Fibroblast of mammary gland (primary cell): Measurements from ENCODE around the gene RASD1.
"Not testable (repeated sequence)": the region's sequence is repeated elsewhere in the genome, so short reads cannot be mapped to it uniquely, and the experiment has no call there.

ENCODE experiments used
- DNase-seq: peaks from one replicate; pipeline ENCODE4 v3.0.0-alpha.2; 2010; ENCODE audit warnings: low read depth
- H3K4me3 ChIP-seq: 2 replicates; pipeline ENCODE4 v1.5.1; 2011; ENCODE audit warnings: low read depth, mild to moderate bottlenecking, low read length, moderate library complexity; ENCODE audit not compliant: control insufficient read depth
- TF ChIP-seq, protein P1 (sequence below): conservative IDR thresholded peaks from 2 replicates; pipeline ENCODE4 v1.5.1; 2011; ENCODE audit warnings: low read depth, low read length, inconsistent platforms; ENCODE audit not compliant: control insufficient read depth, insufficient read depth

Gene RASD1

DNA sequence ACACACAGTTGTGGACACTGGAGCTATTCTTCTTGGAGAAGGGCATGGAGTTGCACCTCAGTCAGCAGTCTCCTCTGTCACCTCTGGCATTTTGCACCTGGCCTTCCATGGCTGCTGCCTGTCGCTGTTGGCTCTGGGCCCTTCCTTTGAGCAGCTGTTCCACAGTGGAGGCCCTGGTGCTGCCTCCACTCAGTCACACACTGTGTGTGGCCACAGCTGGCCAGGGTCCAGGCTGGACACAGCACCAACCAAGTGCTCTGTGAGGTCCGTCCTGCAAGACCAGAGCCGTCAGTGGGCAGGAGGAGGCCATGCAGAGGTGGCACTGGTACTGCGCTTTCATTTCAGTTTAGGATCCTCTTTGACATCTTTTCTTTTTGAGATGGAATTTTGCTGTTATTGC, 41.0 kb downstream of the RASD1 start:
- no peak overlapping the region for H3K4me3 ChIP-seq
- TF ChIP-seq, protein P1, sequence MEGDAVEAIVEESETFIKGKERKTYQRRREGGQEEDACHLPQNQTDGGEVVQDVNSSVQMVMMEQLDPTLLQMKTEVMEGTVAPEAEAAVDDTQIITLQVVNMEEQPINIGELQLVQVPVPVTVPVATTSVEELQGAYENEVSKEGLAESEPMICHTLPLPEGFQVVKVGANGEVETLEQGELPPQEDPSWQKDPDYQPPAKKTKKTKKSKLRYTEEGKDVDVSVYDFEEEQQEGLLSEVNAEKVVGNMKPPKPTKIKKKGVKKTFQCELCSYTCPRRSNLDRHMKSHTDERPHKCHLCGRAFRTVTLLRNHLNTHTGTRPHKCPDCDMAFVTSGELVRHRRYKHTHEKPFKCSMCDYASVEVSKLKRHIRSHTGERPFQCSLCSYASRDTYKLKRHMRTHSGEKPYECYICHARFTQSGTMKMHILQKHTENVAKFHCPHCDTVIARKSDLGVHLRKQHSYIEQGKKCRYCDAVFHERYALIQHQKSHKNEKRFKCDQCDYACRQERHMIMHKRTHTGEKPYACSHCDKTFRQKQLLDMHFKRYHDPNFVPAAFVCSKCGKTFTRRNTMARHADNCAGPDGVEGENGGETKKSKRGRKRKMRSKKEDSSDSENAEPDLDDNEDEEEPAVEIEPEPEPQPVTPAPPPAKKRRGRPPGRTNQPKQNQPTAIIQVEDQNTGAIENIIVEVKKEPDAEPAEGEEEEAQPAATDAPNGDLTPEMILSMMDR: no peak
- DNase-seq: no peak

DNA sequence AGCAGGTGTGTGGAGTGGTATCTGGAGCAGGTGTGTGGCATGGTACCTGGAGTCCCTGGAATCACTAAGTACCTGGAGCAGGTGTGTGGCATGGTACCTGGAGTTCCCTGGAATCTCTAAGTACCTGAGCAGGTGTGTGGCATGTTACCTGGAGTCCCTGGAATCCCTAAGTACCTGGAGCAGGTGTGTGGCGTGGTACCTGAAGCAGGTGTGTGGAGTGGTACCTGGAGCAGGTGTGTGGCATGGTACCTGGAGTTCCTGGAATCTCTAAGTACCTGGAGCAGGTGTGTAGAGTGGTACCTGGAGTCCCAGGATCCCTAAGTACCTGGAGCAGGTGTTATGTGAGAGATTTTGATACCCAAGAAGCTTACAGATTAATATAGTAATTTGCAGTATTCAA, 41.5 kb downstream of the RASD1 start:
- DNase-seq, H3K4me3 ChIP-seq: not testable (repeated sequence)

DNA sequence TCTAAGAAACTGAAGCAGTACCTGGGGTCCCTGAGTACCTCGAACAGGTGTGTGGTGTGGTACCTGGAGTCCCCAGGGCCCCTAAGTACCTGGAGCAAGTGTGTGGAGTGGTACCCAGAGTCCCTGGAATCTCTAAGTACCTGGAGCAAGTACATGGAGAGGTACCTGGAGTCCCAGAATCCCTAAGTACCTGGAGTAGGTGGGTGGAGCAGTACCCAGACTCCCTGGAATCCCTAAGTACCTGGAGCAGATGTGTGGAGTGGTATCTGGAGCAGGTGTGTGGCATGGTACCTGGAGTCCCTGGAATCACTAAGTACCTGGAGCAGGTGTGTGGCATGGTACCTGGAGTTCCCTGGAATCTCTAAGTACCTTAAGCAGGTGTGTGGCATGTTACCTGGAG, 41.9 kb downstream of the RASD1 start:
- TF ChIP-seq, protein P1: no peak
- DNase-seq: no peak

DNA sequence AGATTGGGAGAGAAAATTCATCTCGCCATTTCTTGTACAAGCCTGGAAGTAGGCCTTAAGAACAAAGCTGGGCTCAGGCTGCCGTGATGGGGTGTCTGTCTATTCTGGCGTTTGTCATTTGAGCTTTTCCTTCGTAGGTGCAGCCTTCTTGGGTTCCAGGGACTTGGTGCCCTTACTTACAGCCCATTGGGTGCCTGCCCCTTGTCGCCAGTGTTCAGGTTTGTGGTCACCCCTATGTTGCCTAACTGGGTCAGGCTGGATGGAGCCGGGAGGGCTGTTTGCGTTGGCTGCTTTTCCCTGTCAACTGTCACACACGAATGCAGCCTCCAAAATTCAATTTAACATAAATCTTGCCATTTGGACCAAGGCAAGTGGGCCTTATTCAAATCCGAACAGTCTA, 43.1 kb downstream of the RASD1 start:
- no peak overlapping the region for H3K4me3 ChIP-seq

More for the DNA sequence above, 41.9 kb downstream of the RASD1 start:
- no peak overlapping the region for H3K4me3 ChIP-seq

DNA sequence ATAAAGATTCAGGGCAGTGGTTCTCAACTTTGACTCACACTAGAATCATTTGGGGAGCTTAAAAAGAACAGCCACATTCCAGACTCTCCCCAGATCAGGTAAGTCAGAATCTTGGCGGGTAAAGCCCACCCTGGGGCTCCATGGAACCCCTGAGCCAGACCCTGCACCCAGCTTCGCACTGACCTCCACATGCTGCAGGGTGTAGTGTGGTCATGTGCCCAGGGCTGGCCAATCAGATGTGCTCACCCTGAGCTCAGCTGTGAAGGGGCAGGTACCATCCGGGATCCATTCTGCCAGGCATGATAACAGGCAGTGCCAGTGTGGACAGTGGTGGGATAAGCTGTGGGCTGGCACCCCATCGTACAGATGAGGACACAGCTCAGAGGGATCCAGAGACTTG, 47.5 kb downstream of the RASD1 start:
- TF ChIP-seq, protein P1: no peak
- H3K4me3 ChIP-seq: no peak overlapping the region
- no peak for DNase-seq

More for the DNA sequence above, 43.1 kb downstream of the RASD1 start:
- no peak for DNase-seq
- TF ChIP-seq, protein P1: no peak

DNA sequence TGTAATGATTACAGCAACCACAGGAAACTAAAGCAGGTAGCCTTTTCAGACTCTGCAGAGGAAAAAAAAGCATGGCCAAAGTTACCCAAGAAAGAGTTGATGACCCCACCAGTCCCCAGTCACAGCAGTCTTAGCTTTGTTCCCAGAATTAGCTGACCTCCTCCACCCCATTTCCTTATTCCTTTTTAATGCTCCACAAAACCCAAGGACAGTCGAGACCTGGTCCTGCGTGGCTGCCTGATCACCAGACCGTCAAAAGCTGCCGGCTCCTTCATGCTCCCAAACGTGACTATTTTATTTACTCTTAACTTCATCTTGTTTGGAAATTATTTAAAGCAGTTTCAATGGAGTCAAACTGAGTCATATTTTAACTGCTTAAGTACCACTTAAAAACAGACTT, 48.1 kb downstream of the RASD1 start:
- TF ChIP-seq, protein P1: no peak
- no peak overlapping the region for H3K4me3 ChIP-seq
- DNase-seq: no peak

DNA sequence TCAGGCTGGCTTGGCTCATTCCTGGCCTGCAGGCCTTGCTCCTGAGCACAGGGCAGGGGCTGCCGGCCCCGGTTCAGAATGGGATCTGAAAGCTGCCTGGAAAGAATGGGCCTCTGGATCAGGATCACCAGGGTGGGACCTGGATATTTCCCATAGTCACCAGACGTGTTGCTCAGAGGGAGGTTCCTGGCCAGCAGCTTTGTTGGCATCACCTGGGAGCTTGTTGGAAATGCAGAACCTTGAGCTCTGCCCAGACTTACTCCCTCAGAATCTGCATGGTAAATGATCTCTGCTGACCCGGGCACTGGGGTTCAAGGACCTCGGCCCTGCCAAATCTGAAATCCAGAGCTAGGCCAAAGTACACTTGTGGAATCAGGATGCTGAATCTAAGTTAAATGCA, 48.9 kb downstream of the RASD1 start:
- no peak overlapping the region for H3K4me3 ChIP-seq
- TF ChIP-seq, protein P1: no peak
- no peak for DNase-seq
